Measurements from ENCODE around the gene PCDHGA3. TPM values are rescaled to one million over a fixed set of nuclear protein-coding genes. Genes with fewer than 3 reads are reported as not detected.

Gene PCDHGA3
- total and polyA plus RNA-seq, 9 of the 15 experiments (the other 6 are each of a cell fraction or from before 2014, with no cell fraction given) = 0.13 to 0.28 (median 0.18) TPM; not detected in 2

GRCh38 chr5:141320225-141321169 lies 23.1 kb upstream of the PCDHGA3 start, which contains the start of gene TAF7 (continued):
- TF ChIP-seq, protein P1, sequence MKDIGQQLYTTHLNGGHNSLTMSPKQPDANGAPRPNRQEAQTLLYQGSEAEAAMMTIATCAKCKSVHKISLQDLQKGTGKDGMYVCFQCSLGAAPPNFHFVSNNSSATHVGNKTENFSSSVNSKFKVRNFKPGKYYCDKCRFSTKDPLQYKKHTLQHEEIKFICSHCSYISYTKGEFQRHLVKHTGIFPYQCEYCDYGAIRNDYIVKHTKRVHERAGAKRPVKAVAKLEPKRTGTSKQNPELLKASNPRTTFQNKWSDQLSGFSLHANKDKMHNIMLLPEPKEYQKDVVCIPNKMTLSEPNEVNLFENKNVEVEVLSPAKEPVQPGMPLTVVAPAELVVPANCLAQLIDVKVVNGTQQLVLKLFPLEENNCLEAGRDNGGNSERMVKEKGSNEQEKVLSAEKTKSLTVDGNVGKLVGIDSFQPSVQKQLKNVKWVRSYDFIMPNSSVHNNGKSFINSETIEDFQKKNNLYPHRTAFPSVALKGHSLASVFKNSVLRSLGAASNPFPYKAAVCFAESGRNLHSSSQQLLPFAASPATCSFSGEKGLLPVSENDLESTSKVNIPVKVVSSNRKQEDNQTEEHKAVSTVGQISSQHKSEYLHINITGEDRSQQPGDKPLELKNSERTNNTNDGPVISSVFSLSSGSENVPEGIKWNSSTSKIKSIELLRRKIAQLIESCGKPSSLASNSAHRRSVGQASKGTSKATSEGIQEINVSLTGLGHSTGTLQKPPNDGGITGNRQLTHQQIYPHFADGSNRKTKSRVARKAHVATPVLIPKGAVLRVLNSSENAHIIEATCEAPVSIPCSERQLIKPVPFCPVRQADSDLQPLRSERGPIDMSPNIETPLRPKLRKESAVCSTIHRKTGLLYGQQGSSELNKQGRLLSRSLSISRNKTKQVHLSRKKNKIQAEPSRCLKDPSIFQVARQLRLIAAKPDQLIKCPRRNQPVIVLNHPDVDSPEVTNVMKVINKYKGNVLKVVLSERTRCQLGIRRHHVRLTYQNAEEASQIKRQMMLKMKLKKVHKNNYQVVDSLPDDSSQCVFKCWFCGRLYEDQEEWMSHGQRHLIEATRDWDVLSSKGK (CRISPR knock-in tag; IDR thresholded peaks at IDR 0.05) = no peak
- TF ChIP-seq HES1 (IDR thresholded peaks at IDR 0.05; ENCODE audit: low read depth) = no peak
- peak; percentile 87; the same call in 1 of the 2 replicates for TF ChIP-seq SREBF2 (CRISPR knock-in tag; IDR thresholded peaks at IDR 0.05)
- no peak for TF ChIP-seq ZNF584 (CRISPR knock-in tag; IDR thresholded peaks at IDR 0.05; ENCODE audit: low read depth)
- TF ChIP-seq, protein P2, sequence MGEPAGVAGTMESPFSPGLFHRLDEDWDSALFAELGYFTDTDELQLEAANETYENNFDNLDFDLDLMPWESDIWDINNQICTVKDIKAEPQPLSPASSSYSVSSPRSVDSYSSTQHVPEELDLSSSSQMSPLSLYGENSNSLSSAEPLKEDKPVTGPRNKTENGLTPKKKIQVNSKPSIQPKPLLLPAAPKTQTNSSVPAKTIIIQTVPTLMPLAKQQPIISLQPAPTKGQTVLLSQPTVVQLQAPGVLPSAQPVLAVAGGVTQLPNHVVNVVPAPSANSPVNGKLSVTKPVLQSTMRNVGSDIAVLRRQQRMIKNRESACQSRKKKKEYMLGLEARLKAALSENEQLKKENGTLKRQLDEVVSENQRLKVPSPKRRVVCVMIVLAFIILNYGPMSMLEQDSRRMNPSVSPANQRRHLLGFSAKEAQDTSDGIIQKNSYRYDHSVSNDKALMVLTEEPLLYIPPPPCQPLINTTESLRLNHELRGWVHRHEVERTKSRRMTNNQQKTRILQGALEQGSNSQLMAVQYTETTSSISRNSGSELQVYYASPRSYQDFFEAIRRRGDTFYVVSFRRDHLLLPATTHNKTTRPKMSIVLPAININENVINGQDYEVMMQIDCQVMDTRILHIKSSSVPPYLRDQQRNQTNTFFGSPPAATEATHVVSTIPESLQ (CRISPR knock-in tag; IDR thresholded peaks at IDR 0.05) = peak; percentile 91
- TF ChIP-seq MTA3 (IDR thresholded peaks at IDR 0.05; ENCODE audit: borderline replicate concordance) = 0 out of 2 replicates have a peak, but pooled peaks have one; percentile 47
- TF ChIP-seq ZBTB12 (CRISPR knock-in tag; IDR thresholded peaks at IDR 0.05) = peak; percentile 52; the same call in 1 of the 2 replicates
- TF ChIP-seq HMG20B (CRISPR knock-in tag; IDR thresholded peaks at IDR 0.05) = no peak
- TF ChIP-seq HMGN3 (IDR thresholded peaks at IDR 0.05; ENCODE audit: borderline replicate concordance, extremely low read depth, insufficient read length, low read depth, low read length) = peak; percentile 69
- TF ChIP-seq, protein P3, sequence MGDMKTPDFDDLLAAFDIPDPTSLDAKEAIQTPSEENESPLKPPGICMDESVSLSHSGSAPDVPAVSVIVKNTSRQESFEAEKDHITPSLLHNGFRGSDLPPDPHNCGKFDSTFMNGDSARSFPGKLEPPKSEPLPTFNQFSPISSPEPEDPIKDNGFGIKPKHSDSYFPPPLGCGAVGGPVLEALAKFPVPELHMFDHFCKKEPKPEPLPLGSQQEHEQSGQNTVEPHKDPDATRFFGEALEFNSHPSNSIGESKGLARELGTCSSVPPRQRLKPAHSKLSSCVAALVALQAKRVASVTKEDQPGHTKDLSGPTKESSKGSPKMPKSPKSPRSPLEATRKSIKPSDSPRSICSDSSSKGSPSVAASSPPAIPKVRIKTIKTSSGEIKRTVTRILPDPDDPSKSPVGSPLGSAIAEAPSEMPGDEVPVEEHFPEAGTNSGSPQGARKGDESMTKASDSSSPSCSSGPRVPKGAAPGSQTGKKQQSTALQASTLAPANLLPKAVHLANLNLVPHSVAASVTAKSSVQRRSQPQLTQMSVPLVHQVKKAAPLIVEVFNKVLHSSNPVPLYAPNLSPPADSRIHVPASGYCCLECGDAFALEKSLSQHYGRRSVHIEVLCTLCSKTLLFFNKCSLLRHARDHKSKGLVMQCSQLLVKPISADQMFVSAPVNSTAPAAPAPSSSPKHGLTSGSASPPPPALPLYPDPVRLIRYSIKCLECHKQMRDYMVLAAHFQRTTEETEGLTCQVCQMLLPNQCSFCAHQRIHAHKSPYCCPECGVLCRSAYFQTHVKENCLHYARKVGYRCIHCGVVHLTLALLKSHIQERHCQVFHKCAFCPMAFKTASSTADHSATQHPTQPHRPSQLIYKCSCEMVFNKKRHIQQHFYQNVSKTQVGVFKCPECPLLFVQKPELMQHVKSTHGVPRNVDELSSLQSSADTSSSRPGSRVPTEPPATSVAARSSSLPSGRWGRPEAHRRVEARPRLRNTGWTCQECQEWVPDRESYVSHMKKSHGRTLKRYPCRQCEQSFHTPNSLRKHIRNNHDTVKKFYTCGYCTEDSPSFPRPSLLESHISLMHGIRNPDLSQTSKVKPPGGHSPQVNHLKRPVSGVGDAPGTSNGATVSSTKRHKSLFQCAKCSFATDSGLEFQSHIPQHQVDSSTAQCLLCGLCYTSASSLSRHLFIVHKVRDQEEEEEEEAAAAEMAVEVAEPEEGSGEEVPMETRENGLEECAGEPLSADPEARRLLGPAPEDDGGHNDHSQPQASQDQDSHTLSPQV (IDR thresholded peaks at IDR 0.05) = 0 out of 2 replicates have a peak, but pooled peaks have one; percentile 25
- TF ChIP-seq POLR3G (IDR thresholded peaks at IDR 0.05; ENCODE audit: extremely low read depth, insufficient read length, insufficient replicate concordance) = no peak
- no peak for TF ChIP-seq PCBP2 (IDR thresholded peaks at IDR 0.05; ENCODE audit: low read depth, low read length, poor library complexity, severe bottlenecking)
